B cell (primary cell): Measurements from ENCODE around the gene EDN3.

Experiments
- EZH2 ChIP-seq: IDR thresholded peaks from 2 replicates; pipeline ENCODE4 v1.6.1; 2012; ENCODE audit warnings: borderline replicate concordance, low read depth, mild to moderate bottlenecking, moderate library complexity, low read length; ENCODE audit not compliant: insufficient read depth, poor library complexity, severe bottlenecking
- TF ChIP-seq, protein P1 (sequence below): fragments of 200-600 bp; IDR thresholded peaks from one replicate; pipeline ENCODE4 v1.8.0; 2022; ENCODE audit warnings: antibody characterized with exemption, mild to moderate bottlenecking

- TF ChIP-seq, protein P1, sequence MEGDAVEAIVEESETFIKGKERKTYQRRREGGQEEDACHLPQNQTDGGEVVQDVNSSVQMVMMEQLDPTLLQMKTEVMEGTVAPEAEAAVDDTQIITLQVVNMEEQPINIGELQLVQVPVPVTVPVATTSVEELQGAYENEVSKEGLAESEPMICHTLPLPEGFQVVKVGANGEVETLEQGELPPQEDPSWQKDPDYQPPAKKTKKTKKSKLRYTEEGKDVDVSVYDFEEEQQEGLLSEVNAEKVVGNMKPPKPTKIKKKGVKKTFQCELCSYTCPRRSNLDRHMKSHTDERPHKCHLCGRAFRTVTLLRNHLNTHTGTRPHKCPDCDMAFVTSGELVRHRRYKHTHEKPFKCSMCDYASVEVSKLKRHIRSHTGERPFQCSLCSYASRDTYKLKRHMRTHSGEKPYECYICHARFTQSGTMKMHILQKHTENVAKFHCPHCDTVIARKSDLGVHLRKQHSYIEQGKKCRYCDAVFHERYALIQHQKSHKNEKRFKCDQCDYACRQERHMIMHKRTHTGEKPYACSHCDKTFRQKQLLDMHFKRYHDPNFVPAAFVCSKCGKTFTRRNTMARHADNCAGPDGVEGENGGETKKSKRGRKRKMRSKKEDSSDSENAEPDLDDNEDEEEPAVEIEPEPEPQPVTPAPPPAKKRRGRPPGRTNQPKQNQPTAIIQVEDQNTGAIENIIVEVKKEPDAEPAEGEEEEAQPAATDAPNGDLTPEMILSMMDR = no peak
- no peak for TF ChIP-seq EZH2
These were observed 23.3 kb downstream of the EDN3 start for GRCh38 chr20:59323731-59324130.
